HEK293 (cell line): ENCODE measurements around the gene PSME1.
A peak's percentile ranks its signal among the peaks of the same experiment; 100 is the strongest.

Experiments
- FEZF1 ChIP-seq: fragments of 450-650 bp; formaldehyde crosslinking; IDR thresholded peaks from 2 replicates; pipeline ENCODE4 v1.5.1; 2016; ENCODE audit warnings: missing biosample characterization, missing genetic modification characterization
- HOXA7 ChIP-seq: sonication (generic); formaldehyde crosslinking; IDR thresholded peaks from 2 replicates; pipeline ENCODE4 v1.8.1; 2022; ENCODE audit warnings: missing genetic modification reagents, borderline replicate concordance
- OSR2 ChIP-seq: fragments of 450-650 bp; formaldehyde crosslinking; IDR thresholded peaks from 2 replicates; pipeline ENCODE4 v1.5.1; 2016; ENCODE audit warnings: missing biosample characterization, missing genetic modification characterization
- REST ChIP-seq: fragments of 450-650 bp; formaldehyde crosslinking; IDR thresholded peaks from 2 replicates; pipeline ENCODE4 v1.5.1; 2016; ENCODE audit warnings: missing biosample characterization, missing genetic modification characterization
- SP2 ChIP-seq: fragments of 450-650 bp; formaldehyde crosslinking; IDR thresholded peaks from 2 replicates; pipeline ENCODE4 v1.5.1; 2016; ENCODE audit warnings: missing biosample characterization, missing genetic modification characterization
- ZBTB20 ChIP-seq: fragments of 450-650 bp; formaldehyde crosslinking; IDR thresholded peaks from 2 replicates; pipeline ENCODE4 v1.5.1; 2016; ENCODE audit warnings: missing biosample characterization, missing genetic modification characterization
- ZFP41 ChIP-seq: fragments of 450-650 bp; formaldehyde crosslinking; IDR thresholded peaks from 2 replicates; pipeline ENCODE4 v1.5.1; 2016; ENCODE audit warnings: missing biosample characterization, missing genetic modification characterization, borderline replicate concordance
- ZFP69B ChIP-seq: fragments of 450-650 bp; formaldehyde crosslinking; IDR thresholded peaks from 2 replicates; pipeline ENCODE4 v1.5.1; 2016; ENCODE audit warnings: missing biosample characterization, missing genetic modification characterization
- ZNF121 ChIP-seq: fragments of 450-650 bp; formaldehyde crosslinking; IDR thresholded peaks from 2 replicates; pipeline ENCODE4 v1.5.1; 2016; ENCODE audit warnings: missing biosample characterization, missing genetic modification characterization
- ZNF23 ChIP-seq: fragments of 450-650 bp; formaldehyde crosslinking; IDR thresholded peaks from 2 replicates; pipeline ENCODE4 v1.5.1; 2016; ENCODE audit warnings: missing biosample characterization, missing genetic modification characterization, borderline replicate concordance
- ZNF292 ChIP-seq: fragments of 450-650 bp; formaldehyde crosslinking; IDR thresholded peaks from 2 replicates; pipeline ENCODE4 v1.5.1; 2016; ENCODE audit warnings: low read depth, missing biosample characterization, missing genetic modification characterization, borderline replicate concordance
- ZNF354C ChIP-seq: fragments of 450-650 bp; formaldehyde crosslinking; IDR thresholded peaks from 2 replicates; pipeline ENCODE4 v1.5.1; 2016; ENCODE audit warnings: missing biosample characterization, missing genetic modification characterization, low read depth, borderline replicate concordance
- ZNF560 ChIP-seq: fragments of 450-650 bp; formaldehyde crosslinking; IDR thresholded peaks from 2 replicates; pipeline ENCODE4 v1.5.1; 2017; ENCODE audit warnings: missing biosample characterization, missing genetic modification characterization, borderline replicate concordance
- ZNF596 ChIP-seq: fragments of 450-650 bp; IDR thresholded peaks from 2 replicates; pipeline ENCODE4 v1.5.0; 2018; ENCODE audit warnings: missing biosample characterization, mild to moderate bottlenecking, missing genetic modification characterization, moderate library complexity
- ZNF600 ChIP-seq: fragments of 450-650 bp; formaldehyde crosslinking; IDR thresholded peaks from 2 replicates; pipeline ENCODE4 v1.5.1; 2016; ENCODE audit warnings: missing biosample characterization, missing genetic modification characterization
- ZNF610 ChIP-seq: fragments of 450-650 bp; formaldehyde crosslinking; IDR thresholded peaks from 2 replicates; pipeline ENCODE4 v1.5.1; 2016; ENCODE audit warnings: missing biosample characterization, missing genetic modification characterization, borderline replicate concordance
- ZNF639 ChIP-seq: fragments of 450-650 bp; formaldehyde crosslinking; IDR thresholded peaks from 2 replicates; pipeline ENCODE4 v1.5.1; 2016; ENCODE audit warnings: missing biosample characterization, missing genetic modification characterization
- ZNF660 ChIP-seq: fragments of 450-650 bp; IDR thresholded peaks from 2 replicates; pipeline ENCODE4 v1.5.1; 2018; ENCODE audit warnings: missing biosample characterization, mild to moderate bottlenecking, missing genetic modification characterization
- ZNF76 ChIP-seq: fragments of 450-650 bp; formaldehyde crosslinking; IDR thresholded peaks from 2 replicates; pipeline ENCODE4; 2016; ENCODE audit warnings: low read depth, missing biosample characterization, missing genetic modification characterization, borderline replicate concordance
- TF ChIP-seq, protein P1 (sequence below): fragments of 450-650 bp; formaldehyde crosslinking; IDR thresholded peaks from 2 replicates; pipeline ENCODE4 v1.5.1; 2017; ENCODE audit warnings: missing biosample characterization, missing genetic modification characterization
- TF ChIP-seq, protein P2 (sequence below): fragments of 450-650 bp; formaldehyde crosslinking; IDR thresholded peaks from 2 replicates; pipeline ENCODE4 v1.5.1; 2016; ENCODE audit warnings: missing biosample characterization, missing genetic modification characterization
- TF ChIP-seq, protein P3 (sequence below): fragments of 450-650 bp; formaldehyde crosslinking; IDR thresholded peaks from 2 replicates; pipeline ENCODE4 v1.5.1; 2016; ENCODE audit warnings: missing biosample characterization, missing genetic modification characterization
- TF ChIP-seq, protein P4 (sequence below): fragments of 450-650 bp; formaldehyde crosslinking; IDR thresholded peaks from 2 replicates; pipeline ENCODE4 v1.5.1; 2016; ENCODE audit warnings: missing biosample characterization, missing genetic modification characterization, low read depth
- TF ChIP-seq, protein P5 (sequence below): fragments of 450-650 bp; formaldehyde crosslinking; IDR thresholded peaks from 2 replicates; pipeline ENCODE4 v1.5.0; 2017; ENCODE audit warnings: missing biosample characterization, missing genetic modification characterization, borderline replicate concordance

Gene PSME1

DNA sequence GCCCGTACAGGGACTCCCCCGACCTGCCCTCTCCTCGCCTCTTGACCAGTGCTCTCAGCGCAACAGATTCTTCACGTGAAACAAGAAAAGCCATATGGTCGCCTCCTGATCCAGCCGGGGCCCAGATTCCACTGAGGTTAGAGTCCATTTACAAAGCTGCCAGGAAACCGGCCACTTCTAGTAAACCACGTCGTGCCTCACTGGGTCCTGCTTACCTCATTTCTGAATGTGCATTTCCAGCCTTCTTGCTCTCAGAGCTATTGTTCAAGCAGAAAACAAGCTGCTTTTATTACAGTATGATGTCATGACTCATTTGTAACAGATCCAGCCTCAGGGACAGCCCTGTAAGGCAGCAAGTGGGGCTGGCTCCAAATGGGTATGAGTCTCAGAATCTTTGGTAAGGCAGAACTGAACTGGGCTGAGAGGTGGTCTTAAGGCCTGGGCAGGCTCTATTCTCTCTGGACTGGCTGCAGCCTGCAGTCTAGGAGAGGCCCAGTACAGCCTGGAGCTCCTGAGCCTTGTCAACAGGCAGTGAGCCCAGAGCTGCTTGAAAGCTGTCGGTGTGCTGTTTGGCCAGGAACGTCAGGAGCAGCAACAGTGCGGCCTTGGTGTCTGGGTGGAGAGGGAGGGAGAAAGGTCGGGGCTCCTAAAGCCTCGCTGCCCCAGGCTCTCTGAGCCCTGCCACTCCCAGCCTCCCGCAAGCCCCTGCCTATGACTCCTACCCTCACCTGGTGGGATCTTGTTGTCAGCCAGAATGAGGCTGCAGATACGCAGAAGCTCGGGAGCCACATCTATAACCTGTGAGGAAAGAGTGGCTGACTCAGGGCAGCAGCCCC is 44.2 kb downstream of the PSME1 start (continued):
- TF ChIP-seq, protein P1, sequence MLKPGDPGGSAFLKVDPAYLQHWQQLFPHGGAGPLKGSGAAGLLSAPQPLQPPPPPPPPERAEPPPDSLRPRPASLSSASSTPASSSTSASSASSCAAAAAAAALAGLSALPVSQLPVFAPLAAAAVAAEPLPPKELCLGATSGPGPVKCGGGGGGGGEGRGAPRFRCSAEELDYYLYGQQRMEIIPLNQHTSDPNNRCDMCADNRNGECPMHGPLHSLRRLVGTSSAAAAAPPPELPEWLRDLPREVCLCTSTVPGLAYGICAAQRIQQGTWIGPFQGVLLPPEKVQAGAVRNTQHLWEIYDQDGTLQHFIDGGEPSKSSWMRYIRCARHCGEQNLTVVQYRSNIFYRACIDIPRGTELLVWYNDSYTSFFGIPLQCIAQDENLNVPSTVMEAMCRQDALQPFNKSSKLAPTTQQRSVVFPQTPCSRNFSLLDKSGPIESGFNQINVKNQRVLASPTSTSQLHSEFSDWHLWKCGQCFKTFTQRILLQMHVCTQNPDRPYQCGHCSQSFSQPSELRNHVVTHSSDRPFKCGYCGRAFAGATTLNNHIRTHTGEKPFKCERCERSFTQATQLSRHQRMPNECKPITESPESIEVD (tag by site-specific recombination): no peak
- TF ChIP-seq ZFP41 (tag by site-specific recombination): no peak
- no peak for TF ChIP-seq ZNF292 (tag by site-specific recombination)
- TF ChIP-seq ZNF121: no peak
- peak; percentile 18; the same call in 1 of the 2 replicates for TF ChIP-seq OSR2 (tag by site-specific recombination)
- TF ChIP-seq ZNF596: no peak
- TF ChIP-seq FEZF1 (tag by site-specific recombination): peak; percentile 99
- TF ChIP-seq ZNF660 (tag by site-specific recombination): peak; percentile 63
- TF ChIP-seq SP2 (tag by site-specific recombination): no peak
- TF ChIP-seq ZNF76 (tag by site-specific recombination): no peak; the same call in 1 of the 2 replicates
- TF ChIP-seq ZNF610 (tag by site-specific recombination): no peak
- no peak for TF ChIP-seq ZNF354C (tag by site-specific recombination)
- no peak for TF ChIP-seq REST (tag by site-specific recombination)
- no peak for TF ChIP-seq ZBTB20 (tag by site-specific recombination)
- TF ChIP-seq, protein P2, sequence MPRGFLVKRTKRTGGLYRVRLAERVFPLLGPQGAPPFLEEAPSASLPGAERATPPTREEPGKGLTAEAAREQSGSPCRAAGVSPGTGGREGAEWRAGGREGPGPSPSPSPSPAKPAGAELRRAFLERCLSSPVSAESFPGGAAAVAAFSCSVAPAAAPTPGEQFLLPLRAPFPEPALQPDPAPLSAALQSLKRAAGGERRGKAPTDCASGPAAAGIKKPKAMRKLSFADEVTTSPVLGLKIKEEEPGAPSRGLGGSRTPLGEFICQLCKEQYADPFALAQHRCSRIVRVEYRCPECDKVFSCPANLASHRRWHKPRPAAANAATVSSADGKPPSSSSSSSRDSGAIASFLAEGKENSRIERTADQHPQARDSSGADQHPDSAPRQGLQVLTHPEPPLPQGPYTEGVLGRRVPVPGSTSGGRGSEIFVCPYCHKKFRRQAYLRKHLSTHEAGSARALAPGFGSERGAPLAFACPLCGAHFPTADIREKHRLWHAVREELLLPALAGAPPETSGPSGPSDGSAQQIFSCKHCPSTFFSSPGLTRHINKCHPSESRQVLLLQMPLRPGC (tag by site-specific recombination): no peak
- TF ChIP-seq, protein P3, sequence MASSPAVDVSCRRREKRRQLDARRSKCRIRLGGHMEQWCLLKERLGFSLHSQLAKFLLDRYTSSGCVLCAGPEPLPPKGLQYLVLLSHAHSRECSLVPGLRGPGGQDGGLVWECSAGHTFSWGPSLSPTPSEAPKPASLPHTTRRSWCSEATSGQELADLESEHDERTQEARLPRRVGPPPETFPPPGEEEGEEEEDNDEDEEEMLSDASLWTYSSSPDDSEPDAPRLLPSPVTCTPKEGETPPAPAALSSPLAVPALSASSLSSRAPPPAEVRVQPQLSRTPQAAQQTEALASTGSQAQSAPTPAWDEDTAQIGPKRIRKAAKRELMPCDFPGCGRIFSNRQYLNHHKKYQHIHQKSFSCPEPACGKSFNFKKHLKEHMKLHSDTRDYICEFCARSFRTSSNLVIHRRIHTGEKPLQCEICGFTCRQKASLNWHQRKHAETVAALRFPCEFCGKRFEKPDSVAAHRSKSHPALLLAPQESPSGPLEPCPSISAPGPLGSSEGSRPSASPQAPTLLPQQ (tag by site-specific recombination): peak; percentile 71
- TF ChIP-seq, protein P4, sequence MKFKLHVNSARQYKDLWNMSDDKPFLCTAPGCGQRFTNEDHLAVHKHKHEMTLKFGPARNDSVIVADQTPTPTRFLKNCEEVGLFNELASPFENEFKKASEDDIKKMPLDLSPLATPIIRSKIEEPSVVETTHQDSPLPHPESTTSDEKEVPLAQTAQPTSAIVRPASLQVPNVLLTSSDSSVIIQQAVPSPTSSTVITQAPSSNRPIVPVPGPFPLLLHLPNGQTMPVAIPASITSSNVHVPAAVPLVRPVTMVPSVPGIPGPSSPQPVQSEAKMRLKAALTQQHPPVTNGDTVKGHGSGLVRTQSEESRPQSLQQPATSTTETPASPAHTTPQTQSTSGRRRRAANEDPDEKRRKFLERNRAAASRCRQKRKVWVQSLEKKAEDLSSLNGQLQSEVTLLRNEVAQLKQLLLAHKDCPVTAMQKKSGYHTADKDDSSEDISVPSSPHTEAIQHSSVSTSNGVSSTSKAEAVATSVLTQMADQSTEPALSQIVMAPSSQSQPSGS: peak; percentile 98
- TF ChIP-seq ZNF560 (tag by site-specific recombination): no peak
- no peak for TF ChIP-seq ZNF23
- TF ChIP-seq HOXA7 (CRISPR knock-in tag): no peak
- TF ChIP-seq, protein P5, sequence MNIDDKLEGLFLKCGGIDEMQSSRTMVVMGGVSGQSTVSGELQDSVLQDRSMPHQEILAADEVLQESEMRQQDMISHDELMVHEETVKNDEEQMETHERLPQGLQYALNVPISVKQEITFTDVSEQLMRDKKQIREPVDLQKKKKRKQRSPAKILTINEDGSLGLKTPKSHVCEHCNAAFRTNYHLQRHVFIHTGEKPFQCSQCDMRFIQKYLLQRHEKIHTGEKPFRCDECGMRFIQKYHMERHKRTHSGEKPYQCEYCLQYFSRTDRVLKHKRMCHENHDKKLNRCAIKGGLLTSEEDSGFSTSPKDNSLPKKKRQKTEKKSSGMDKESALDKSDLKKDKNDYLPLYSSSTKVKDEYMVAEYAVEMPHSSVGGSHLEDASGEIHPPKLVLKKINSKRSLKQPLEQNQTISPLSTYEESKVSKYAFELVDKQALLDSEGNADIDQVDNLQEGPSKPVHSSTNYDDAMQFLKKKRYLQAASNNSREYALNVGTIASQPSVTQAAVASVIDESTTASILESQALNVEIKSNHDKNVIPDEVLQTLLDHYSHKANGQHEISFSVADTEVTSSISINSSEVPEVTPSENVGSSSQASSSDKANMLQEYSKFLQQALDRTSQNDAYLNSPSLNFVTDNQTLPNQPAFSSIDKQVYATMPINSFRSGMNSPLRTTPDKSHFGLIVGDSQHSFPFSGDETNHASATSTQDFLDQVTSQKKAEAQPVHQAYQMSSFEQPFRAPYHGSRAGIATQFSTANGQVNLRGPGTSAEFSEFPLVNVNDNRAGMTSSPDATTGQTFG (tag by site-specific recombination): no peak
- TF ChIP-seq ZFP69B (tag by site-specific recombination): peak; percentile 56; the same call in 1 of the 2 replicates
- 0 out of 2 replicates have a peak, but pooled peaks have one; percentile 51 for TF ChIP-seq ZNF639 (tag by site-specific recombination)
- TF ChIP-seq ZNF600 (tag by site-specific recombination): peak; percentile 94
